ENCODE measurements around the gene GRM5.

DNA sequence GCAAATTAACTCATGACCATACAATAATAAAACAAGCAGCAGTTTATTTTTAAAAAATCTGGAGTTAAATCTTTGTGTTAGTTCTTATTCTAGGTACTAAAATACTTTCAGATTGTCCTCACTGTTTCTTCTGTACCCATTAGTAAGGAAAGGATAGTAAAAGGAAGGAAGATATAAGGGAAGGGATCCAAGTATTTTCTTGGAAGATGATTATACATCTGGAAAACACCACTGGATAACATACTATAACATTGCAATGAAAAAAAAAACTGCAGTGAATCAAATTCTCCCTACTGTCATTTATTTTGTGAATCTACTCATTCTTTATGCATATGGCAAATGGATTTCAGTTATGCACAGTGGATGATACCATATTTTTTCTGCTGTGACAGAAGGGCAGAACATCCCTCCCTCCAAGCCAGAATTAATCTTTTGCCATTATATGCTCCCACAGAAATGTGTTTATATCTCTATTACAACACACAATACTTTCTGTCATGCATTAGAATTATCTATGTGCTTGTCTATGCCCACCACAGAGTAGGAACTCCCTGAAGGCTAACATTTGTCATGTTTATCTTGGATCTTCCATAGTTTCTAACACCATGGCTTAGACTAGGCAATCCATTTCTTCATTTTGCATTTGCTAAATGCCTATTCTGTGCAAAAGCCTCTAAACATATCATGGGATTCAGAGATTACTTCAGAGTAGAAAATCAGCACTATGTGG is 446.0 kb downstream of the GRM5 start:
- TF ChIP-seq POLR2A (IDR thresholded peaks at IDR 0.05), result no peak
- TF ChIP-seq, protein P1, sequence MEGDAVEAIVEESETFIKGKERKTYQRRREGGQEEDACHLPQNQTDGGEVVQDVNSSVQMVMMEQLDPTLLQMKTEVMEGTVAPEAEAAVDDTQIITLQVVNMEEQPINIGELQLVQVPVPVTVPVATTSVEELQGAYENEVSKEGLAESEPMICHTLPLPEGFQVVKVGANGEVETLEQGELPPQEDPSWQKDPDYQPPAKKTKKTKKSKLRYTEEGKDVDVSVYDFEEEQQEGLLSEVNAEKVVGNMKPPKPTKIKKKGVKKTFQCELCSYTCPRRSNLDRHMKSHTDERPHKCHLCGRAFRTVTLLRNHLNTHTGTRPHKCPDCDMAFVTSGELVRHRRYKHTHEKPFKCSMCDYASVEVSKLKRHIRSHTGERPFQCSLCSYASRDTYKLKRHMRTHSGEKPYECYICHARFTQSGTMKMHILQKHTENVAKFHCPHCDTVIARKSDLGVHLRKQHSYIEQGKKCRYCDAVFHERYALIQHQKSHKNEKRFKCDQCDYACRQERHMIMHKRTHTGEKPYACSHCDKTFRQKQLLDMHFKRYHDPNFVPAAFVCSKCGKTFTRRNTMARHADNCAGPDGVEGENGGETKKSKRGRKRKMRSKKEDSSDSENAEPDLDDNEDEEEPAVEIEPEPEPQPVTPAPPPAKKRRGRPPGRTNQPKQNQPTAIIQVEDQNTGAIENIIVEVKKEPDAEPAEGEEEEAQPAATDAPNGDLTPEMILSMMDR (IDR thresholded peaks at IDR 0.05), result no peak
- TF ChIP-seq POLR2AphosphoS5 (IDR thresholded peaks at IDR 0.05), result no peak
- TF ChIP-seq EP300 (IDR thresholded peaks at IDR 0.05), result no peak
